Chondrocyte (in vitro differentiated cells): ENCODE results near the gene MLKL. TPM values are rescaled to one million over a fixed set of nuclear protein-coding genes. Genes with fewer than 3 reads are reported as not detected.

Experiments
- DNase-seq: peaks from one replicate; pipeline ENCODE4 v3.0.0; 2021; ENCODE audit warnings: mixed read lengths, low spot score
- H3K27ac Mint-ChIP-seq: one replicate; pipeline ENCODE4 v1.8.0; 2021; ENCODE audit warnings: mild to moderate bottlenecking, moderate library complexity, mixed read lengths; ENCODE audit not compliant: unreplicated experiment
- H3K27me3 Mint-ChIP-seq: 2 replicates; pipeline ENCODE4 v1.8.0; 2021; ENCODE audit warnings: low read depth, mixed read lengths
- H3K36me3 Mint-ChIP-seq: 2 replicates; pipeline ENCODE4 v1.8.0; 2021; ENCODE audit warnings: low read depth, mixed read lengths
- H3K4me1 Mint-ChIP-seq: 2 replicates; pipeline ENCODE4 v1.8.0; 2021; ENCODE audit warnings: low read depth, mild to moderate bottlenecking, mixed read lengths
- H3K4me3 Mint-ChIP-seq: one replicate; pipeline ENCODE4 v1.8.0; 2021; ENCODE audit warnings: mild to moderate bottlenecking, moderate library complexity, mixed read lengths; ENCODE audit not compliant: unreplicated experiment
- H3K9me3 Mint-ChIP-seq: 2 replicates; pipeline ENCODE4 v1.8.0; 2021; ENCODE audit warnings: low read depth, mixed read lengths
- total RNA-seq: library from RNA; stranded (reverse); gene quantifications from 3 replicates; pipeline ENCODE4 v1.2.1, GENCODE V29; 2021
- TF ChIP-seq, protein P1 (sequence below): fragments of 200-600 bp; sonication (generic); IDR thresholded peaks from 2 replicates; pipeline ENCODE4 v1.5.0; 2021; ENCODE audit warnings: antibody characterized with exemption, mild to moderate bottlenecking, moderate library complexity

Gene MLKL
- total RNA-seq, 1 donor from 2014 or later: 2.7 TPM

DNA sequence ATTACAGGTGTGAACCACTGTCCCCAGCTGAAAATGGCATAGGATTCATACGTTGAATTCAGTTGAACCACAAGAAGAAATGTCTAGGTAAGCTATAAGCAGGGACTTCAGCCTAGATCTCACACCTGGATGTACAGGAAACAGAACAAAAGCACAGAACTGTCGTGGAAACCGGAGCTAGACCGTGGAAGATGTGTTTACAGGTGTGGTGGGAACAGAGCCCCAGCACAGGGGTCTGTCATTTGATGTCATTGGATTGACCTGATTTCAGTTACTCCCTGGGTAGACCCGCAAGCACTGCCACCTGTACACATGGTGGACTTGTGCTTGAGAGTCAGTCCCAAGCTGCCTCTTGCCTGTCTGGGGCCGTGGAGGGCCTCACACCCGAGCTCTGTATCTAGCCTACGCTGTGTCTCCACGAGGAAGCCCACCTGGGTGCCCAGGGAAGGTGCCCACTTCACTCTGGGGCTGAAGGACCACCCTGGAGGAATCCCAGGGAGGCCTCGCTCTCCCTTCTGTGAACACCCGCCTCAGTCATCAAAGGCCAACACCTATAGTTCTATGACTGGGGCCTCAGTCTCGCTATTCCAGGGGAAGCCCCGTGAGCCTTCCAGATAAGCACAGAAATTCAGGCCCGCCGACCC lies 32.2 kb upstream of the MLKL start:
- DNase-seq: peak; percentile 65
- H3K4me3 Mint-ChIP-seq: no peak overlapping the region
- H3K27ac Mint-ChIP-seq: no peak overlapping the region
- TF ChIP-seq, protein P1, sequence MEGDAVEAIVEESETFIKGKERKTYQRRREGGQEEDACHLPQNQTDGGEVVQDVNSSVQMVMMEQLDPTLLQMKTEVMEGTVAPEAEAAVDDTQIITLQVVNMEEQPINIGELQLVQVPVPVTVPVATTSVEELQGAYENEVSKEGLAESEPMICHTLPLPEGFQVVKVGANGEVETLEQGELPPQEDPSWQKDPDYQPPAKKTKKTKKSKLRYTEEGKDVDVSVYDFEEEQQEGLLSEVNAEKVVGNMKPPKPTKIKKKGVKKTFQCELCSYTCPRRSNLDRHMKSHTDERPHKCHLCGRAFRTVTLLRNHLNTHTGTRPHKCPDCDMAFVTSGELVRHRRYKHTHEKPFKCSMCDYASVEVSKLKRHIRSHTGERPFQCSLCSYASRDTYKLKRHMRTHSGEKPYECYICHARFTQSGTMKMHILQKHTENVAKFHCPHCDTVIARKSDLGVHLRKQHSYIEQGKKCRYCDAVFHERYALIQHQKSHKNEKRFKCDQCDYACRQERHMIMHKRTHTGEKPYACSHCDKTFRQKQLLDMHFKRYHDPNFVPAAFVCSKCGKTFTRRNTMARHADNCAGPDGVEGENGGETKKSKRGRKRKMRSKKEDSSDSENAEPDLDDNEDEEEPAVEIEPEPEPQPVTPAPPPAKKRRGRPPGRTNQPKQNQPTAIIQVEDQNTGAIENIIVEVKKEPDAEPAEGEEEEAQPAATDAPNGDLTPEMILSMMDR: no peak
- no peaks in the 10 kb centered on the region for H3K9me3 Mint-ChIP-seq
- H3K4me1 Mint-ChIP-seq: peaks cover 20% of the 10 kb centered on the region
- no peaks in the 10 kb centered on the region for H3K36me3 Mint-ChIP-seq
- no peaks in the 10 kb centered on the region for H3K27me3 Mint-ChIP-seq

DNA sequence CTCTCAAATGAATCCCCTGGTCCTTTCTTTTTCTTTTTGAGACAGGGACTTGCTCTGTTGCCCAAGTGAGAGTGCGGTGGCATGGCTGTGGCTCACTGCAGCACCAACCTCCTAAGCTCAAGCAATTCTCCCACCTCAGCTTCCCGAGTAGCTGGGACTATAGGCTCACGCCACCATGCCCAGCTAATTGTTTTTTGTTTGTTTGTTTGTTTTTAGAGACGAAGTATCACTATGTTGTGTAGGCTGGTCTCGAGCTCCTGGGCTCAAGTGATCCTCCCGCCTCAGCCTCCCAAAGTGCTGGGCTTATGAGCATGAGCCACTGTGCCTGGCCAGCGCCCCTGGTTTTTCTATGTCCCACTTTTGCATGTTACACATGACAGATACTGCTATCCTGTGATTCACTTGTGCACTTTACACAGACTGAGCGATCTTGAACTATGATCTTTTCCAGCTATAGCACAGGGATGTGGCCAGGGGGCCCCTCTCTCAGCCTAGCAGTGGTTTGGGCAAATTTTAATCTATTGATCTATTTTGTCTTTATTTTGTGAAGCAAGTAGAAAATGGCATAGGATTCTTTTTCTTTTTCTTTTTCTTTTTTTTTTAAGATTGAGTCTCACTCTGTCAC lies 31.3 kb upstream of the MLKL start:
- no peak overlapping the region for H3K4me3 Mint-ChIP-seq
- H3K27ac Mint-ChIP-seq: no peak overlapping the region
- peak; percentile 33 for DNase-seq
- TF ChIP-seq, protein P1: no peak
- H3K27me3 Mint-ChIP-seq: no peaks in the 10 kb centered on the region
- H3K4me1 Mint-ChIP-seq: peaks cover 16% of the 10 kb centered on the region
- H3K9me3 Mint-ChIP-seq: no peaks in the 10 kb centered on the region
- no peaks in the 10 kb centered on the region for H3K36me3 Mint-ChIP-seq

DNA sequence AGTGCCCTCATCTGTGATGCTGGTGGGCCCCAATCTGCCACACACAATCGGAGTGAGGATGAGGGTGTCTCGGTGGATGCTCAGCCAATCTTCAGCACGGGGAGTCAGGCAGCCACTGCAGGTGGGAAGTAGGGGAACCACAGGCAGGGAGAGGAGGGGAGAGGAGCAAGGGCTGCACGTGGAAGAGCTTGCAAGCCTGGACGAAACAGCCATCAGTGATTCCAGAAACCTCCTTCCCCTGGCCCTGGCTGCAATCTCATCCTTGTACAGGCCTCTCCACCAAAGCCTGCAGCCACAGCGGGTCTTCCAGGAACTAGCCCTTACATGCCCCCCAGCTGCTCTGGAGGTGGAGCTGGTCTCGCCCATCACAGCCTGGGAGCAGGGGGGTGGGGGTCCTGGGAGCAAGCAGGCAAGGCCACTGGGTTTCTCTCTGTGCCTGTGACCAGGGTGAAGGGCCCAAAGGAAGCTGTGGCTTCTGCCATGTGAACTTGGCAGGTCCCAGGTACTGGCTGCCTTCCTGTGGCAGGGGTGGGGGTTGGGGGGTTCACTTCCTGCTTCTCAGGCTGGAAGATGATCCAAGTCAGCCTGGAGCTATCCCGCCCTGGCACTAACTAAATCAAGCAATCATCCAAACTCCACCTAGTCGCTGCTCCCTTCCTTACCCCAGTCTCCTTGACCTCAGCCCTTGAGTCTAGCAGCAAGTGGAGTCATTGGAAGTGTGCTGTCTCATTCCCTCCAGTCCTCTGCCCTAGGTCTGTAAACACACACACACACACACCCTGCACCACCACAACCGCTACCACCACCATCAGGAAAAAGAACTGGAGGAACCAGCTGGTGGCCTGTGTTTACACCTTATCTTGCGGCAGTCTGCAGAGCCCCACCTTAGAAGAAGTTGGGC lies 29.4 kb upstream of the MLKL start:
- no peaks in the 10 kb centered on the region for H3K36me3 Mint-ChIP-seq
- H3K9me3 Mint-ChIP-seq: peaks cover 3% of the 10 kb centered on the region
- H3K27ac Mint-ChIP-seq: no peak overlapping the region
- TF ChIP-seq, protein P1: no peak
- no peaks in the 10 kb centered on the region for H3K27me3 Mint-ChIP-seq
- no peak overlapping the region for H3K4me3 Mint-ChIP-seq
- no peak for DNase-seq
- peaks cover 23% of the 10 kb centered on the region for H3K4me1 Mint-ChIP-seq

DNA sequence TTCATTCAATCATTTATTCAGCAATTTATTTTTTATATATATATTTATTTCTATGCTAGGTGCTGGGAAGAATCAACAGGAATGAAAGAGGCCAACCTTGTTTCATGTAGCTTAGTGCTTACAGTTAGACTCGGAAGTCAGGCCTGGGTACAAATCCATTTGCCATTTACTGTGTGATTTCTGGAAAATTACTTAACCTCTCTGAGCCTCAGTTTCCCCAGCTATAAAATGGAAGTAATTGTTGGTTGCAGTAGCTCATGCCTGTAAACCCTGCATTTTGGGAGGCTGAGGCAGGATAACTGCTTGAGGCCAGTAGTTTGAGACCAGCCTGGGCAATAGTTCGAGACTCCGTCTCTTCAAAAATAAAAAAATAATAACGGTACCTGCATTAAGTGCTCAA lies 27.2 kb upstream of the MLKL start:
- Mint-ChIP-seq H3K4me1 (peaks cover 23% of the 10 kb centered on the region), H3K27me3 (no peaks in the 10 kb centered on the region), H3K27ac (no peak overlapping the region), H3K36me3 (no peaks in the 10 kb centered on the region), H3K4me3 (no peak overlapping the region), H3K9me3 (peaks cover 3% of the 10 kb centered on the region)
- TF ChIP-seq, protein P1: no peak
- DNase-seq: no peak

DNA sequence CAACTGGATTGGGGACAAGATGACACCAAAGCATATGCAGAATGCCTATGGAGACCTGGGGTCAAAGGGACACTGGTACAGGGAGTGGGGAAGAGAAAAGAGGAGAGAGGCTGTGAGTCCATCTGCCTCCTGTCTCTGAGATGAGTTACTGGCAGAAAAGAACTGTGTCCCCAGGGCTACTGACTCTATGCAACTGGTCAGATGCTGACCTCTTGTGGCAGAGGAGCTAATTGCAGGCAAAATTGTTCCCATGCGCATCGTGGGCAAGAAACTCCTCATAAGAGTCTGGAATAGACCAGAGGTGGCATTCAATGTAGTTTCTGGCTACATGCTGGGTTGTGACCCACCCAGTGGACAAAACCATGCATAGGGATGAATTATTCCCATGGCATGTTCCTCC lies 26.1 kb upstream of the MLKL start:
- Mint-ChIP-seq H3K4me3 (no peak overlapping the region), H3K36me3 (no peaks in the 10 kb centered on the region), H3K27ac (no peak overlapping the region), H3K27me3 (no peaks in the 10 kb centered on the region), H3K9me3 (peaks cover 3% of the 10 kb centered on the region), H3K4me1 (peaks cover 23% of the 10 kb centered on the region)
- DNase-seq: no peak
- TF ChIP-seq, protein P1: peak; percentile 67
